ENCODE measurements around the gene RGL1. TPM values are rescaled to one million over a fixed set of nuclear protein-coding genes. Genes with fewer than 3 reads are reported as not detected.
"Not testable (repeated sequence)": the region's sequence is repeated elsewhere in the genome, so short reads cannot be mapped to it uniquely, and the experiment has no call there.

Gene RGL1
- total RNA-seq (2014; rRNA removed; shearing (Covaris generic)): 9.8 and 18.3 TPM in 2 replicates

DNA sequence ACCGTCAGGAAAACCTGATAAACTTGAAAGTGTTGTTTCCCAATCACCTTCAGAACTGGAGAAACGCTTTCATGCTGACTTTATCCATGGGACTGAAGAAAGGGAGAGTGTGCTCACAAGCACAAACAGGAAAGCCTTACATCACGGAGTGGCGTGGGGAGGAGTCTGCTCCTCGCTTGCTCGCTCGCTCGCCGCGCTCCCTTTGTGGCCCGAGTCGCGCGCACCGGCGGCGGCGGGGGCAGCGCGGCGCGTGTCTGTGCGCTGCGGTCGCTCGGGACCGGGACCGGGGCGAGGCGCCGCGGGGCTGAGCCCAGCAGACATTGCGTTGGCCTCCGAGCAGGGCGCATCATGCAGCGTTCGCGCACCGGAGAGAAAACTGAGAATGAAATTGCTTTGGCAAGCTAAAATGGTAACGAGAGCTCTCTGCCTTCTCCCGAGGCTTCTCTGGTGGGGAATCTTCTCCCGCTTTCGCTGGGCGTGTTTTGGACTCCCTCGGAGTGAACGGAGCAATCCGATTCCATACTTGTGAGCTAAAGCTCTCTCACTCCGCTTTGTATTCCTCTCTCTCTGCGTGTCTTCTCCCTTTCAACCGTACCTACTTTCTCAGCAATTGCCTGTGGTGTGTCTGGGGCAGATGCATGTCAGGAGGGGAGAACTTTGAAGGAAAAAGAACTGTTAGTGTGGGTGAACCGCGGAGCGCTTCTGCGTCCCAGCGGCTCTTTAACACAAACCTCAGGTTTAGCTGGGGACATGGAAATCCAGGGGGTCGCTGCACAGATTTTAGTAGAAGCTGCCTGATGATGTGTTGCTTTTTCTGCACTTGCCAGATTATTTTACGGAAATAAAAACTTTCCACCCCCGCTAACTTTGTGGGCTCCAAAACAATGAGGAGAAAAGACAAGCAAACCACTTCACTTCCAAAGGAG, at the start of gene RGL1:
RGL1 (plus strand) TSS at position 205 of the 926 bp plus-strand sequence; CDS start at position 383, 178 bp downstream.
- DNase-seq (ENCODE audit: low read depth): peak; percentile 81

DNA sequence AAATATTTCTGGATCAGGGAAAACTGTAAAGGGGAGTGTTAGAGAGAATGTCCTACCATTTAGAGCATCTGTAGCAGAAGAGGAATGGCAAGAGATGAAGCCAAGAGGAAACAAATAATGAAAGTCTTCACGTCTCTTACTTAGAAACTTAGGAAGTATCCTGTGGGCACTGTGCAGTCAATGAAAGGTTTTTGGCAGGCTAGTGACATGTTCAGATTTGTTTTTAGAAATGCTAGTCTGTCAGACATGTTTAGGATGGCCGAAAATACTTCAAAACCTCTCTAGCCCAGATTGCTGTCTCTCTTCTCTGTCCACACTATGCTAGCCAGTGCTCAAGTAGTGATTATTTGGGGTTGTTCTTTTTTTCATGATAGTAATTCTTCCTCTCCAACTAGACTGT, 48.6 kb upstream of the RGL1 start:
- DNase-seq (ENCODE audit: low read depth): no peak

DNA sequence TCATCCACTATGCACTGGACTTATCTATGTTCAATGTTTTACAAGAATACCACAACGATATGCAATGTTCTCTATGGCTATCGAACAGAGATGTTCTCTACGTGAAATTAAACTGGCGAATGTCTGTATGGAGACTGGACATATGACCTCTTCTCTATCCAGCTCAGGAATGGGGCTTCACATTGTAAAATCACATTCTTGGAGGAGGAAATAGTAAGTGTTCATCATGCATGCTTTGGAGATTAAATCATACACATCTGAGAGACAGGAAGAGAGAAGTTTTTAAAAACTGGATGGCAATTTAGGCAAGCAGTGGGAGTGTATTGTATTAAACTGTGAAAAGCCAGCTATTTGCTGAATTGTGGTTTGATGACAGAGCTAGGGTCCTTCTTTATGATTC, 47.9 kb upstream of the RGL1 start:
- DNase-seq (ENCODE audit: low read depth): peak; percentile 88

- no peak for DNase-seq (ENCODE audit: low read depth)
Observed at GRCh38 chr1:183758913-183759312, 46.0 kb upstream of the RGL1 start.

DNA sequence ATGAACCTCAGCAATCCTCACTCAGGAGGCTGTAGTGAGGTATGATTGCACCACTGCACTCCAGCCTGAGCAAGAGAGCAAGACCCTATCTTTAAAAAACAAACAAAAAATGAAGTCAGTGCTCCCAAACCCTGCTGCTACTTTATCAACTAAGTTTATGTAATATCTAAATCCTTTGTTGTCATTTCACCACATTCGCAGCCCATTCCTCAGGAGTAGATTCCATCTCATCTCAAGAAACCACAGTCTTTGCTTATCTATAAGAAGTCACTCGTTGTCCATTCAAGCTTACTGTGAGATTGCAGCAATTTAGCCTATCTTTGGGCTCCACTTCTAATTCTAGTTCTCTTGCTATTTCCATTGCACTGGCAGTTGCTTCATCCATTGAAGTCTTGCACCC, 44.3 kb upstream of the RGL1 start:
- DNase-seq (ENCODE audit: low read depth): no peak

DNA sequence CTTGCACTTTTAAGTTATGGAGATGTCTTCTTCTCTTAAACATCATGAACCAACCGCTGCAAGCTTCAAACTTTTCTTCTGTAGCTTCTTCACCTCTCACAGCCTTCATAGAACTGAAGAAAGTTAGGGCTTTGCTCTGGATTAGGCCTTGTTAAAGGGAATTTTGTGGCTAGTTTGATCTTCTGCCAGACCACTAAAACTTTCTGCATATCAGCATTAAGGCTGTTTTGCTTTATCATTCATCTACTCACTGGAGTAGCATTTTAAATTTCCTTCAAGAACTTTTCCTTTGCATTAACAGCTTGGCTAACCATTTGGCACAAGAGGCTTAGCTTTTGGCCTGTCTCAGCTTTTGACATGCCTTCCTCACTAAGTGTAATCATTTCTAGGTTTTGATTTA, 43.0 kb upstream of the RGL1 start:
- DNase-seq (ENCODE audit: low read depth): peak; percentile 73

GRCh38 chr1:183762856-183763255, 42.1 kb upstream of the RGL1 start:
- not testable (repeated sequence) for DNase-seq (ENCODE audit: low read depth)

- peak; percentile 79 for DNase-seq (ENCODE audit: low read depth)
Observed at GRCh38 chr1:183764981-183765380, 39.9 kb upstream of the RGL1 start.

- DNase-seq (ENCODE audit: low read depth): no peak
Observed at GRCh38 chr1:183769956-183770815, 34.7 kb upstream of the RGL1 start.

GRCh38 chr1:183770816-183771128, 34.1 kb upstream of the RGL1 start:
- no peak for DNase-seq (ENCODE audit: low read depth)

DNA sequence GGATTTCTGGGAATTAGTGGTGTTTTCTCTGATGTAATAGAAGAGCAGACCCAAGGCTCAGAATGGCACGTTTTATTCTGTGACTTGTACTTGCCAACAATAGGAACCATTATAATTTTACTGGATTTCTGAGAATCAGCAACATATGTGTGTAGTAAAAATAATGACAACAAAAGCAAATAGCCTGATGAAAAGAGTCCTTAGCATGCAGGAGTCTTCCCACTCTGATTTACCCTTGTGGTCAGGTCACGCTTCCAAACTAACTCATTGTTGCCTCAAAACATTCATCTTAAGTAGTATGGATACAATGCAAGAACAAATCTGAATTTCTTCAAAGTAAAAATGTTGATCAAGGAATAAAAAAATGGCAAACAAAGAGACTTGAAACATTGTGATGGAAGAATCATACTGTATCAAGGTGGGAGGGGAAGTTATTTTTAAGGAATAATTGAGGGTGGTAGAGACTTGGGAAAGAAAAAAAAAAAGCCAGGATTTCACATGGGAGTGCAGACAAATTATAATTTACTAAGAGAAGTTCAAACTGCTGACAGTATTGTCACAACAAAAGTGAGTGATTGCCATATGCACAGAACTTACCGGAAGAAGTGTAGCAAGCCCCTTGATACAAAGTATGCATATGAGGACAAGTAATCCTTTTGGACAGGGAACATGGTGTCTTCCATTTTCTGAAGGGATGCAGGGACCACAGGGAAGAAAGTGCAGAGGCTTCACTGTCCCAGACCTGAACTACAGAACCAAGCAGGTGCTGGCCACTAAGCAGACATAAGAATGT, 31.2 kb upstream of the RGL1 start:
- no peak for DNase-seq (ENCODE audit: low read depth)

- no peak for DNase-seq (ENCODE audit: low read depth)
Observed at GRCh38 chr1:183774938-183775337, 30.0 kb upstream of the RGL1 start.

GRCh38 chr1:183776731-183777130, 28.2 kb upstream of the RGL1 start:
- DNase-seq (ENCODE audit: low read depth): peak; percentile 56

- peak; percentile 18 for DNase-seq (ENCODE audit: low read depth)
Observed at GRCh38 chr1:183777328-183777727, 27.6 kb upstream of the RGL1 start.

- DNase-seq (ENCODE audit: low read depth): no peak
Observed at GRCh38 chr1:183778045-183778444, 26.9 kb upstream of the RGL1 start.

- DNase-seq (ENCODE audit: low read depth): no peak
Observed at GRCh38 chr1:183778568-183779433, 26.1 kb upstream of the RGL1 start.

DNA sequence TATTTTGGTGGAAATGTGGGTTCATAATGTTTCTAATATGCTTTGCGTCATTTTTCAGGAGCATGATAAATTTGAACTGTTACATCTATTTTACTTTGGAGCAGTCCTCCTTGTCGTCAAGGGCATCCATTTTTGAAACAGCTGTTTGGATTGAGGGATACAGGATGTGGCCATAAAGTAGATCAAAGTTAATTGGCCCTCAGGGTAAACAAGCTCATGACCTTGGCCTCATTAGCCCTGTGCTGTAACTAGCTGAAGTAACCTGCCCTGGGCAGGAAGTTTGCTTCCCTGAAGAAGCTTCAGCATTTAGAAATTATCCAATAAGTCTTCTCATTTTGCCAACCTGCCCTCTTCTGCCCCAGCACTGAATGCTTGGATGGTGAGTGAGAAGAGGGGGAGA, 24.8 kb upstream of the RGL1 start:
- DNase-seq (ENCODE audit: low read depth): peak; percentile 44

- DNase-seq (ENCODE audit: low read depth): no peak
Observed at GRCh38 chr1:183780757-183781156, 24.2 kb upstream of the RGL1 start.

GRCh38 chr1:183783342-183783741, 21.6 kb upstream of the RGL1 start:
- DNase-seq (ENCODE audit: low read depth): peak; percentile 53

GRCh38 chr1:183783767-183784637, 20.9 kb upstream of the RGL1 start:
- DNase-seq (ENCODE audit: low read depth): peak; percentile 94

Measured in M059J (cell line).